Posterior vena cava (tissue), 2 donors: Measurements from ENCODE around the gene ADCY6. TPM values are rescaled to one million over a fixed set of nuclear protein-coding genes. Genes with fewer than 3 reads are reported as not detected.

ENCODE experiments used
- DNase-seq: peaks from one replicate; pipeline ENCODE4 v3.0.0-alpha.2; 2020; ENCODE audit warnings: low spot score
- intact Hi-C, 2 donors: fragments of 100-400 bp; cut with DNase I; formaldehyde crosslinking; loops; one replicate each; pipeline versions ENCODE4 v1.14.1 to v1.14.2; 2022 to 2023
- microRNA-seq, 2 donors: library from miRNA; unstranded; fragments of <30 nt; microRNA quantifications; one replicate each; pipeline ENCODE4 v1.2.0, GENCODE V29; 2020 to 2021; ENCODE audit warnings: borderline microRNAs expressed in 2 of 2
- total RNA-seq, 2 donors: library from RNA; stranded (reverse); fragmentation: NEBNext Ultra II Directional; extraction: Animal tissue kit (Norgen Biotek cat#: 25700); gene quantifications; one replicate each; pipeline ENCODE4 v1.2.1, GENCODE V29; 2021
- donor health status: DM: yes; HTN: yes; CAD: no.
- donor health status: DM: yes; HTN: yes; CAD: no.

The ADCY6 gene
- total RNA-seq, 2 donors from 2014 or later: 31.6 to 39.2 TPM

DNA sequence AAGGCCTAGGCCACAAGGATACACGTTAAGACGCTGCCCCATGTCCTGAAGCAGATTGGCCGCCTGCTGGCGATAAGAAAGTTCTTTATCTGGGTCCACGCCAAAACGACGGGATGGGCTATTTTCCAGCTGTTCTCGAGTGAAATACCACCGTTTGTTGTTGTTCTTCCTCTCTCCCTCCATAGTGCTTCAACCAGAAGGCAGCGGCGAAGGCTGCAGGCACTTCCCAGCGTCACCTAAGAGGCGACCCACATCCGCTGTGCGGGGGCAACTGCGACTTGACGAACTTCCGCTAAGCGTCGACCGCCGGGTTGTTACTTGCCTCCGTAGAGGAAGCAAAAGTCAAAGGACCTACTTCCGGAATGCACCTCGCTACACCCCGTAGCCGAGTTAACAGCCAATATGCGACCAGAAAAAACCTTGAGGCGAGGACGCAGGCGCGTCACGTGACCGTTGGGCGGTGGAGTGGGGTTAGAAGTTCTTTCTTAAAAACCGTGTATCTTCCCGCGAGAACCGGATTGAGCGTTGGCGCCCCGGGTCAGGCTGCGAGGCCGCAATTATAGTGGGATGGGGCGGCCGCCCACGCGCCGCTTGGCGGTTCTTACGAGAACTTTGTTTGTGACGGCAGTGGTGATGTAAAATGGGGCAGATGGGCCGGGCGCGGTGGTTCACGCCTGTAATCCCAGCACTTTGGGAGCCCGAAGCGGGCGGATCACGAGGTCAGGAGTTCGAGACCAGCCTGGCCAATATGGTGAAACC lies 72.2 kb downstream of the ADCY6 start, which contains the start of gene CCNT1:
CCNT1 (minus strand) TSS at position 215 of the 759 bp plus-strand sequence; CDS start at position 183, 32 bp downstream.
- intact Hi-C loops: no loop called here
- peak; percentile 100 for DNase-seq

Small RNA genes within 50 kb of the gene (microRNA-seq; reads per million reads assigned to microRNA genes)
- gene MIR4701: 0 to 0.65 reads per million in 2 donors

Other genes starting within 250 kb of the ADCY6 start
- gene LALBA, start 219.0 kb downstream of the ADCY6 start, total RNA-seq: not detected
- gene KANSL2, start 106.9 kb downstream of the ADCY6 start, total RNA-seq: 10 to 100 TPM; 21.1 to 24.0 TPM
- 10 to 100 TPM; 25.9 to 26.7 TPM for gene CCNT1, start 72.4 kb downstream of the ADCY6 start, total RNA-seq
- 10 to 100 TPM; 11.8 to 23.8 TPM for gene CACNB3, start 29.4 kb upstream of the ADCY6 start, total RNA-seq
- gene DDX23, start 63.1 kb upstream of the ADCY6 start, total RNA-seq: 10 to 100 TPM; 40.7 to 48.6 TPM
- gene RND1, start 76.8 kb upstream of the ADCY6 start, total RNA-seq: under 1 TPM; 0.29 to 0.32 TPM
- 10 to 100 TPM; 26.9 to 34.2 TPM for gene FKBP11, start 136.4 kb upstream of the ADCY6 start, total RNA-seq
- gene ARF3, start 168.4 kb upstream of the ADCY6 start, total RNA-seq: 100 to 1,000 TPM; 127 to 130 TPM
- 1 to 10 TPM in 1 of 2 donors, under 1 TPM in 1; 0.33 to 4.0 TPM for gene WNT10B, start 182.6 kb upstream of the ADCY6 start, total RNA-seq
- gene WNT1, start 189.2 kb upstream of the ADCY6 start, total RNA-seq: not detected
- gene DDN, start 210.3 kb upstream of the ADCY6 start, total RNA-seq: not detected
- gene PRKAG1, start 229.7 kb upstream of the ADCY6 start, total RNA-seq: 10 to 100 TPM; 52.2 to 57.3 TPM